Thyroid gland (tissue), 4 donors: ENCODE measurements around the gene FARS2. TPM values are rescaled to one million over a fixed set of nuclear protein-coding genes. Genes with fewer than 3 reads are reported as not detected.

Experiments used
- DNase-seq, 2 donors: peaks; one replicate each; pipeline ENCODE4 v3.0.0-alpha.2; 2019
- H3K27ac ChIP-seq, 3 donors: fragments of 200-600 bp; sonication (generic); 1 replicate in 2 of 3; 2 replicates in 1 of 3; pipeline ENCODE4 v1.5.1; 2016 to 2019; ENCODE audit warnings: mild to moderate bottlenecking in 1 of 3, moderate library complexity in 1 of 3
- H3K27me3 ChIP-seq: fragments of 200-600 bp; sonication (generic); one replicate; pipeline ENCODE4 v1.5.1; 2019
- H3K36me3 ChIP-seq, 2 donors: fragments of 200-600 bp; sonication (generic); one replicate each; pipeline ENCODE4 v1.5.1; 2016 to 2019
- H3K4me1 ChIP-seq, 2 donors: fragments of 200-600 bp; sonication (generic); one replicate each; pipeline ENCODE4 v1.5.1; 2017 to 2019
- H3K4me3 ChIP-seq, 3 donors: fragments of 200-600 bp; sonication (generic); replicated peaks in 1 of 3; 1 replicate in 2 of 3; 2 replicates in 1 of 3; pipeline ENCODE4 v1.5.1; 2016; ENCODE audit warnings: mild to moderate bottlenecking in 1 of 3
- H3K9me3 ChIP-seq: fragments of 200-600 bp; sonication (generic); one replicate; pipeline ENCODE4 v1.5.1; 2017
- POLR2A ChIP-seq, 2 donors: fragments of 450-650 bp; IDR thresholded peaks; one replicate each; pipeline ENCODE4 v1.6.1; 2017; ENCODE audit warnings: antibody characterized with exemption in 2 of 2, mild to moderate bottlenecking in 2 of 2, moderate library complexity in 1 of 2
- WGBS, 2 donors: methylation state at CpG; one replicate each; pipeline ENCODE4 v1.1.5; 2017; 5-methylcytosine and 5-hydroxymethylcytosine counted together
- intact Hi-C: fragments of 100-400 bp; cut with DNase I; formaldehyde crosslinking; loops from one replicate; pipeline ENCODE4 v1.15.1; 2023
- total RNA-seq, 4 donors: library from RNA; depleted of rRNA; stranded (reverse); fragments of >200 nt; gene quantifications; one replicate each; pipeline ENCODE4 v1.2.3, GENCODE V29; 2016
- TF ChIP-seq, protein P1 (sequence below), 6 experiments: fragments of 200-600 bp in 3 of 6; fragments of 450-650 bp in 3 of 6; sonication (generic) in 3 of 6; IDR thresholded peaks; one replicate each; pipeline ENCODE4 v1.5.1; 2016 to 2019; ENCODE audit warnings: antibody characterized with exemption in 6 of 6, mild to moderate bottlenecking in 2 of 6, inconsistent platforms in 1 of 6, moderate library complexity in 1 of 6

The FARS2 gene
- total RNA-seq, 4 donors from 2014 or later, result 27.4 to 47.1 (median 34.2) TPM

DNA sequence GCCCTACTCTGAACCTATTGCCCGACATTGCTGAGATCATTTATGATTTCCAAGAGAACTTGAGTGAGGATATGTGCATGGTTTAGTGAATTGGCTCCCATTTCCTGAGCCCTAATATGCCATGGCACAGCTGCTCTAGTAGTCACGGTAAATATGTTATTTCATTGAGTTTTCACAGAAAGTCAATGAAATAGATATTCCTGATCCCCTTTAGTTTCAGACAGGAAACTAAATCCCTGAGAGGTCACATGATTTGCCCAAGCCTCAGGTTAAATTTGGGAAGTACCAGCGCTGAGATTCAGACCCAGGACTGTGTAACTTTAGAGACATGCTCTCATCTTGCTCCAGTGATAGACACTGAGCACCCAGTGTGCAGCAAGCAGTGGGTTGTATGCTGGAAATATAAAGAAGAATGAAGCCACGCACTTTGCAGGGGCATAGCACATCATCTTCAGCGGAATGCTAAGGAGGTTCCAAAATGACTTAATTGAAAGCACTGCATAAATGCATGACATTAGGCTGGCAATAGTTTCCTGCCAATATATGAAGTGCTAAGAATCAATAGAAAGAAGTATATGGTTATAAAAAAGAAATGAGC lies 70.6 kb downstream of the FARS2 start:
- DNase-seq, result no peak
- Histone ChIP-seq H3K36me3 (no peaks in the 10 kb centered on the region), H3K4me1 (no peaks in the 10 kb centered on the region), H3K9me3 (no peaks in the 10 kb centered on the region), H3K4me3 (no peak overlapping the region), H3K27me3 (no peaks in the 10 kb centered on the region), H3K27ac (no peak overlapping the region)
- intact Hi-C loops, result no loop called here
- TF ChIP-seq POLR2A (IDR thresholded peaks at IDR 0.05), result no peak
- TF ChIP-seq, protein P1, sequence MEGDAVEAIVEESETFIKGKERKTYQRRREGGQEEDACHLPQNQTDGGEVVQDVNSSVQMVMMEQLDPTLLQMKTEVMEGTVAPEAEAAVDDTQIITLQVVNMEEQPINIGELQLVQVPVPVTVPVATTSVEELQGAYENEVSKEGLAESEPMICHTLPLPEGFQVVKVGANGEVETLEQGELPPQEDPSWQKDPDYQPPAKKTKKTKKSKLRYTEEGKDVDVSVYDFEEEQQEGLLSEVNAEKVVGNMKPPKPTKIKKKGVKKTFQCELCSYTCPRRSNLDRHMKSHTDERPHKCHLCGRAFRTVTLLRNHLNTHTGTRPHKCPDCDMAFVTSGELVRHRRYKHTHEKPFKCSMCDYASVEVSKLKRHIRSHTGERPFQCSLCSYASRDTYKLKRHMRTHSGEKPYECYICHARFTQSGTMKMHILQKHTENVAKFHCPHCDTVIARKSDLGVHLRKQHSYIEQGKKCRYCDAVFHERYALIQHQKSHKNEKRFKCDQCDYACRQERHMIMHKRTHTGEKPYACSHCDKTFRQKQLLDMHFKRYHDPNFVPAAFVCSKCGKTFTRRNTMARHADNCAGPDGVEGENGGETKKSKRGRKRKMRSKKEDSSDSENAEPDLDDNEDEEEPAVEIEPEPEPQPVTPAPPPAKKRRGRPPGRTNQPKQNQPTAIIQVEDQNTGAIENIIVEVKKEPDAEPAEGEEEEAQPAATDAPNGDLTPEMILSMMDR (IDR thresholded peaks at IDR 0.05), result no peak
- 95 to 97% methylated on average over 5 of the region's 5 CpGs for WGBS, 2 donors

DNA sequence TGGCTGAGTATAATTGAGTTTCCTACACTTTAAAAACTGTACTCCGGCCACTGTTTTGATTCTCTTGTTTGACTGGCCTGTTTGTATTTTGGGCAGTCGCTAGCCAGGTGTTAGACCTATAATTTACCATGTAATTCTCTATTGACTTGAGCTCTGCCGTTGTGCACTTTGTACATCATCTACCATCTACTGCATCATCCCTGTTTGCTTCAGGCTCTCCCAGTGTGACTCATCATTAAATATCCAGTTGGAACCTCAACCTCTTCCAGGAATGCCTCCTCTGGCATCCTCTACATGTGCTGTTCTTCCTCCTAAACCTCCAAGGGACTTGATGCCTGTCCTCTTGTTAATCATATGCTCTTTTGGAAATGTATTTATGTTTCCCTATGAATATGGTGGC lies 72.3 kb downstream of the FARS2 start:
- H3K4me1 ChIP-seq, result no peaks in the 10 kb centered on the region
- no peaks in the 10 kb centered on the region for H3K36me3 ChIP-seq
- no peak for DNase-seq
- no peaks in the 10 kb centered on the region for H3K27me3 ChIP-seq
- peak overlapping the region in 1 of 3 donors; percentile 19 for H3K27ac ChIP-seq
- no peaks in the 10 kb centered on the region for H3K9me3 ChIP-seq
- no peak overlapping the region for H3K4me3 ChIP-seq
- intact Hi-C loops, result no loop called here
- no peak for TF ChIP-seq POLR2A (IDR thresholded peaks at IDR 0.05)
- TF ChIP-seq, protein P1 (IDR thresholded peaks at IDR 0.05), result no peak
- 83 to 87% methylated on average over 3 of the region's 3 CpGs for WGBS, 2 donors

DNA sequence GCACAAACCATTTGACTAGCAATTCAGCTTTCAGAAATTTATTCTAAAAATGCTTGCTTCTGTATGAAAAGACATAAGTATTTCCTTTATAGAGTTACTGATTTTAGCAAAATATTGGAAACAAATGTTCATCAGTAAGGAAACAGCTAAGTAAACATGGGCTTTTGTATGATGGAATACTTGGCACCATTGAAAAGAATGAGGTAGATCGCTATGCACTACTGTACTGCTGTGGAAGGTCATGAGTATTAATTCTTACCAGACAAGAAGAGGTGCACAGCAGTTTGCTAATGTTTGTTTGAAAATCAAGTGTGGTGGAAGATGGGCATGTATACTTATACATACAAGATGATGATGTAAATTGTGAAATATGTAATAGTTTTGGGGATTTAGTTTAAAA lies 73.0 kb downstream of the FARS2 start:
- H3K36me3 ChIP-seq, result no peaks in the 10 kb centered on the region
- H3K9me3 ChIP-seq, result no peaks in the 10 kb centered on the region
- no peaks in the 10 kb centered on the region for H3K4me1 ChIP-seq
- 67 to 68% methylated on average over 1 of the region's 1 CpG for WGBS, 2 donors
- intact Hi-C loops, result no loop called here
- no peak overlapping the region for H3K4me3 ChIP-seq
- no peak overlapping the region for H3K27ac ChIP-seq
- TF ChIP-seq, protein P1 (IDR thresholded peaks at IDR 0.05), result no peak
- TF ChIP-seq POLR2A (IDR thresholded peaks at IDR 0.05), result no peak
- no peaks in the 10 kb centered on the region for H3K27me3 ChIP-seq
- no peak for DNase-seq

DNA sequence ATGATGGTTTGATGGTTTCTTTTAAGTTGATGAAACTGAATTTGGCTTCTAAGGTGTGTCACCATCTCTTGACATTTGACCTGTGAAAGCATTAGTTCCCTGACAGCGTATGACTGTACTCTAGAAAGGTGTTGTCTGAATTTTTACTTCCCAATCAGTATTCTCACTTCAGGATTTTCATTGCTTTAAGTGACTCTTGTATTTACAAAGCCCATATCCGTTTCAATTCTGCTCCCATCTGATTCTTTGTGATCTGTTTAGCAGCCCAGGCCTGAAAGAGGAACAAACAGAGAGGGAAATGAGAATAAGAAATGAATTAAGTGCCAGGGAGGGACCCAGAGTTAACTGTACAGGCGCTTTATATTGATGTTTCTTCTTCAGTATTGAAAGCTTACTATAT lies 73.7 kb downstream of the FARS2 start:
- Histone ChIP-seq H3K4me1 (no peaks in the 10 kb centered on the region), H3K36me3 (no peaks in the 10 kb centered on the region), H3K27me3 (no peaks in the 10 kb centered on the region), H3K9me3 (no peaks in the 10 kb centered on the region), H3K4me3 (no peak overlapping the region), H3K27ac (no peak overlapping the region)
- TF ChIP-seq, protein P1 (IDR thresholded peaks at IDR 0.05), result no peak
- no peak for TF ChIP-seq POLR2A (IDR thresholded peaks at IDR 0.05)
- intact Hi-C loops, result no loop called here
- no peak for DNase-seq
- WGBS, 2 donors, result 72% methylated on average over 3 of the region's 3 CpGs

DNA sequence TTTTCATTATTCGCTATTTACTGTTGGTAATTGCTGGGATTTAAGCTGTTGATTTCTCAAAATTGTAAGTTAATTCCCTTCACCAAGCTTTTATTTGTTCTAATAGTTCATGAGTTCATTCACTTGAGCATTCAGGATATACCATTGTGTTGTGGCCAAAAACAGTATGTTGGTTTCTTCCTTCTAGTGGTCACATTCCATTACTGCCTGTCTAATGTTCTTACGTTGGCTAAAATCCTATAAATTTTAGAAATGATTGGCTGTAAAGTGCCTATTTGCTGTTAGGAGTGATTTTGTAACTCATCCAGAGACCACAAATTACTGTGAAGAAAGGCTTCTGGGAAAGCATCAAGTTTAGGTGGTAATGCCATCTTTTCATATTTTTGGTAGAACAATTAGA lies 76.3 kb downstream of the FARS2 start:
- WGBS, 2 donors, result 88 to 95% methylated on average over 2 of the region's 2 CpGs
- Histone ChIP-seq H3K4me1 (no peaks in the 10 kb centered on the region), H3K36me3 (no peaks in the 10 kb centered on the region), H3K27me3 (no peaks in the 10 kb centered on the region), H3K4me3 (no peak overlapping the region), H3K9me3 (no peaks in the 10 kb centered on the region), H3K27ac (no peak overlapping the region)
- DNase-seq, result no peak
- intact Hi-C loops, result no loop called here
- TF ChIP-seq, protein P1 (IDR thresholded peaks at IDR 0.05), result no peak
